C4-2B (cell line): ENCODE measurements around the gene UPP2.

Source experiments
- H3K27ac ChIP-seq: fragments of 450-650 bp; 2 replicates; pipeline ENCODE4 v1.5.1; 2017
- CTCF ChIP-seq: fragments of 450-650 bp; conservative IDR thresholded peaks from 2 replicates; pipeline ENCODE4 v1.5.1; 2017; ENCODE audit warnings: mild to moderate bottlenecking
- ZFX ChIP-seq: fragments of 450-650 bp; IDR thresholded peaks from 2 replicates; pipeline ENCODE4 v1.6.1; 2017

Gene UPP2

GRCh38 chr2:158130832-158131473 lies 29.3 kb downstream of the UPP2 start:
- no peak for TF ChIP-seq ZFX
- TF ChIP-seq CTCF, result no peak
- no peak overlapping the region for H3K27ac ChIP-seq

GRCh38 chr2:158131483-158131912 lies 29.8 kb downstream of the UPP2 start:
- no peak overlapping the region for H3K27ac ChIP-seq
- no peak for TF ChIP-seq ZFX
- TF ChIP-seq CTCF, result no peak

GRCh38 chr2:158131919-158132566 lies 30.4 kb downstream of the UPP2 start:
- TF ChIP-seq CTCF (no peak), ZFX (no peak)
- no peak overlapping the region for H3K27ac ChIP-seq

GRCh38 chr2:158134055-158134454 lies 32.4 kb downstream of the UPP2 start:
- TF ChIP-seq CTCF (no peak), ZFX (no peak)
- no peak overlapping the region for H3K27ac ChIP-seq

GRCh38 chr2:158134655-158135054 lies 33.0 kb downstream of the UPP2 start:
- TF ChIP-seq ZFX (no peak), CTCF (no peak)
- H3K27ac ChIP-seq, result no peak overlapping the region

GRCh38 chr2:158135096-158135495 lies 33.4 kb downstream of the UPP2 start:
- H3K27ac ChIP-seq, result no peak overlapping the region
- TF ChIP-seq ZFX (no peak), CTCF (no peak)

GRCh38 chr2:158138255-158138654 lies 36.6 kb downstream of the UPP2 start:
- TF ChIP-seq CTCF (no peak), ZFX (no peak)
- H3K27ac ChIP-seq, result no peak overlapping the region
